Measurements from ENCODE around the gene FAH. TPM values are rescaled to one million over a fixed set of nuclear protein-coding genes. Genes with fewer than 3 reads are reported as not detected.
"Not testable (repeated sequence)": the region's sequence is repeated elsewhere in the genome, so short reads cannot be mapped to it uniquely, and the experiment has no call there.

The FAH gene
- polyA plus RNA-seq, 3 donors = 32.2 to 44.7 (median 43.6) TPM

DNA sequence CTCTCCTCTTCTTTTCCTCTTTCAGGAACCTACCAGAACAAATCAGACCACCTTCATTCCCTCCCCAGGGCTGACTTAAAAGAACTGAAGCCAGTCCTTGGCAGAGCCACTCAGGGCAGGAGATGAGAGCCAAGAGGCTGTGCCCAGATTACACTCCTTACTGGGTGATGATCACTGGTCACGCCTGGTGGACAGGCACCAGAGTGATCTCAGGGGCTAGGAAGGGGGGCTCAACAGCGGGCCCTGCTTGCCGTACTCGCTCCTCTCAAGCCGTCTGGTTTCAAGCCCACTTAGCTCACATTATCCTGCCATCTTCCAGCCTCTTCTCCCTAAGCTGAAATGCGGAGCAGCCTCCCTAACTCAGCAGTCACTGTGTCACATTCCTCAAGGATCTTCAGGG lies 1.7 kb upstream of the FAH start:
- no peak for DNase-seq (ENCODE audit: low read depth in 3 of 3, low spot score in 2 of 3)

DNA sequence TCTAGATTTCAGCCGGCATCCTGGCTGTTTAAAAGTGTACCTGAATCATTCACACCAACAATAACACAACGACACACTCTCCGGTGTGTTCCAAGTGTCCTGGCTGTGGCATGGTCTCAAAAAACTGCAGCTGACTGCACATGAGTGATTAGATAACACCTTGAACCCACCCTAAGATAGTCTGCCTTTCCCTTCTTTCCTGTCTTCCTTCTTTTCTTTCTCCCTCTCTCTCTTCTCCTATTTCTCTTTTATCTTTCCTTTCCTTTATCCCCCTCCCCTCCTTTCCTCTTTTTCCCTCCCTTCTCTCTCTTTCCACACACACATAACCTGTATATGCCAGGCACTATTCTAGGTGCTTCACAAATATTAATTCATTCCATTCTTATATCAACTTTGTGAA lies 1.2 kb upstream of the FAH start:
- DNase-seq (ENCODE audit: low read depth in 3 of 3, low spot score in 2 of 3) = no peak

DNA sequence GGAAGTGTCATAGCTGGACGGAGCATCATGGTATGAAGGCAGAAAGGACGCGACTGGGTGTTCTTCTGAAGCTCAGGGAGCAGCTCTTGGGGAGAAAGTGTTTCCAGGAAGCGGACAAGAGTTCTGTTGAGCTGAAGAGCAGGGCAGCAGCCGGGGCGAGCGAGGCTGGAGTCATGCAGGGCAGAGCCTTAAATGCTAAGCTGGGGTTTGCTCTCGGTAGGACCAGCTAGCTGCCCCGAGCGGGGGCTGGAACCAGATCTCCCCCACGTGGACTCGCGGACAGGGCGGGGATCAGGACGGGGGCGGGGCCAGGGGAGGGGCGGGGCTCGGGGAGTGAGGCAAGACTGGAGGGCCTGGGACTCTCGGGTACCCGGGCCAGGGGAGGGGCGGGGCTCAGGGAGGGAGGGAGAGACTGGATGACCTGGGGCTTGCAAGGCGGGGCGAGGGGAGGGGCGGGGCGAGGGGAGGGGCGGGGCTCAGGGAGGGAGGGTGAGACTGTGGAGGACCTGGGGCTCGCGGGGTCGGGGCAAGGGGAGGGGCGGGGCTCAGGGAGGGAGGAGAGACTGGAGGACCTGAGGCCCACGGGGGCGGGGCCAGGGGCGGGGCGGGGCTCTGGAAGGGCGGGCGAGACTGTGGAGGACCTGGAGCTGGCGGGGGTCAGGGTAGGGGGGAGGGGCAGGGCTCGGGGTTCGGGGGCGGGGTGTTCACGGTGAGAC lies 461 bp upstream of the FAH start:
- peak in 2 of 3 donors; percentile 69 to 72 for DNase-seq (ENCODE audit: low read depth in 3 of 3, low spot score in 2 of 3)

DNA sequence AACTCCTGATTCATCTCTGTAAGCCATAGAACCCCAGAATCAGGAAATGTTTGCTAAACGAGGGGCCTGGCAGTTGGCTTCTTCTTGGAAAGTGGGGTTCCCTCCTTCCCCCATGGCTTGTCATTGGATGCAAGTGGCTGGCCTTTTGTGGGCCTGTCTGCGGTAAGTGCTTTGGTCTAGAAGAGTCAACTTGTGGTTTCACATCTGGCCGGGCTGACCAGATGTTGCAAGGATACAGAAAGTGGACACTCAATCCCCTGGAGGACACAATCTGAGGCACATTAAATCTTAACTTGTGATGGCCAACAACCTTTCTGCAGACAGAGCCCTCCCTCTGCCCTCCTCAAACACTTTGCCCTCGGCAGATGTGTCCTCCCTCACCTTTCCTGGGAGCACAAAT lies 1.1 kb downstream of the FAH start:
- no peak for DNase-seq (ENCODE audit: low read depth in 3 of 3, low spot score in 2 of 3)

DNA sequence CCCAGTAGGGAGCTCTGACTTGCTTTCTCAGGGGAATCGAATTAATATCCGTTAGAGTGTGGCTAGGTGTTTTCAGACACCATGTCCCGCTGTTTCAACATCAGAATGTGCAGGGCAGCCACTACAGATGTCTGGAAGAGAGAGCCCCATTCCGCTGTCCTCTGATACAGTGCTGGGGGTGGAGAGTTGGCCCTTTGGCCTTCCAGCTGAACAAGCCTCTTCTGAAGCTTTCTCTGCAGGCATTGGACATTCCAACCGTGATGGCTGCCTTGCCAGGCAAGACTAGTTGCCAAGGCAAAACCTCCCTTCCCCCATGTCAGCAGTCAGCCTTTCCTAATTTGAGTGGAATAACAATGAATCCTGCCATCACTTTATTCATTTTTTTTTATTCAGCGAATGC lies 1.5 kb downstream of the FAH start:
- no peak for DNase-seq (ENCODE audit: low read depth in 3 of 3, low spot score in 2 of 3)

DNA sequence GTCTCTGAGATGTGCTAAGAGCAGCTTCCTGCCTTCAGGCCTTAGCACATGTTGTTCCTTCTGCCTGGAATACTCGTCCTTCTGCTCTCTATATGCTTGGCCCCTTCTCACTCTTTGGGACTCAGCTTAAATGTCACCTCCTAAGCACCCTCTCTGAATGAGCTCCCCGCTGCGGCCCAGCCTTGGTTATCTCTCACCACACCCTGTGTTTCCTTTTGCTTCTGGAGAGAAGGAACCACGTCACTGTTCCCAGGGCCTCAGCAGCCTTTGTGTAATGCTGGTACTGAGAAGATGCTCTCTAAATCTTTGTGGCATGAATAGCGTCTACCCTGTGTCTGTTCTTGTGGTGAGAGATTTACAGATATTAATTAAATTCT lies 2.2 kb downstream of the FAH start:
- DNase-seq (ENCODE audit: low read depth in 3 of 3, low spot score in 2 of 3) = no peak

DNA sequence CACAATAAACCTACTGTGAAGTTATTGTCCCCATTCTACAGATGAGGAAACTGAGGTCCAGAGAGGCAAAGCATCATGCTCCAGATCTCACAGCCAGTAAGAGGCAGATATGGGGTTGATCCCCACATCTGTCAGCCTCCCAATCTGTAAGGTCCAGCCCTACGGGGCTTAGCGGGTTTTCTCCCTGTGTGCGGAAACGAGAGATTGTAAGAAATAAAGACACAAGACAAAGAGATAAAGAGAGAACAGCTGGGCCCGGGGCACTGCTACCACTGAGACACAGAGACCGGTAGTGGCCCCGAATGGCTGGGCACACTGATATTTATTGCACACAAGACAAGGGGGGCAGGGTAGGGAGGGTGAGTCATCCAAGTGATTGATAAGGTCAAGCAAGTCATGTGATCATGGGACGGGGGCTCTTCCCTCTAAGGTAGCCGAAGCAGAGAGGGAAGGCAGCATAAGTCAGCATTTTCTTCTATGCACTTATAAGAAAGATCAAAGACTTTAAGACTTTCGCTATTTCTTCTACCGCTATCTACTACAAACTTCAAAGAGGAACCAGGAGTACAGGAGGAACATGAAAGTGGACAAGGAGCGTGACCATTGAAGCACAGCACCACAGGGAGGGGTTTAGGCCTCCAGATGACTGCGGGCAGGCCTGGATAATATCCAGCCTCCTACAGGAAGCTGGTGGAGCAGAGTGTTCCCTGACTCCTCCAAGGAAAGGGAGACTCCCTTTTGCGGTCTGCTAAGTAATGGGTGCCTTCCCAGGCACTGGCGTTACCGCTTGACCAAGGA lies 2.8 kb downstream of the FAH start:
- not testable (repeated sequence) for DNase-seq (ENCODE audit: low read depth in 3 of 3, low spot score in 2 of 3)

DNA sequence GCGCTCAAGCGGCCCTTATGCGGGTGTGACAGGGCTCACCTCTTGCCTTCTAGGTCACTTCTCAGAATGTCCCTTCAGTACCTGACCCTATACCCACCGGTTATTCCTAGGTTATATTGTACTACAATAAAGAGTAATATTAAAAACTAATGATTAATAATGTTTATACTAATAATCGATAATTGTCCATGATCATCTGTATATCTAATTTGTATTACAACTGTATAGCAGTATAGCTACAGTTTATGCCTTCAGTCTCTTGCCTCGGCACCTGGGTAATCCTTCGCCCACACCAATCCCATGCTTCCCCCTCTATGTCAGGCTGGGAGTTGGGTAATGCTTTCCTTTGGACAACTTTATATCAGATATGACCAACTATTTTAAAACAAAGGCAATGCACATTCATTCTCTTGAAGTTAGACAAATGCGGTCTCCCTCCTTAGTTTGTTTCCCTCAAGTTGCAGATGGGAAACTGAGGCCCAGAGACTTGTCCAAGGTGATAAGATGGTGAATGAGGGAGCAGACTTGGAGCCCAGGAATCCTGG lies 3.4 kb downstream of the FAH start:
- DNase-seq (ENCODE audit: low read depth in 3 of 3, low spot score in 2 of 3) = no peak

DNA sequence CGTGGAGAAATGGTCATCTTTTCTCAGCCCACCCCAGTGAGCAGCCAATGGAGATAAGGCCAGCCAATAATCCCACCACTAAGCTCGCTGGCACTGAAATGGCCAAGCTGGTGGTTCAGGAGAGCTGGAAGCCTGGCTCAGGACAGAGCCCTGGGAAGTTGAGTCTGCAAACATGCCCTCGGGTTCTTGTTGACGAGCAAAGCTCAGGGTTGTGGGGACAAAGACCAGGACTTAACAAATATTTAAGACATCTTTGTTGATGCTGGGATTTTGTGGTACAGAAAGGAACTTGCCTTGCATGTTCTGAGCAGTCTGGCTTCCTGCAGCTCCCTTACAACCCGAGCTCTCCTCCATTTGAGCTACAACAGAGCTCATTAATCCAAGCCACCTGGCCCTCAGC lies 4.4 kb downstream of the FAH start:
- no peak for DNase-seq (ENCODE audit: low read depth in 3 of 3, low spot score in 2 of 3)

DNA sequence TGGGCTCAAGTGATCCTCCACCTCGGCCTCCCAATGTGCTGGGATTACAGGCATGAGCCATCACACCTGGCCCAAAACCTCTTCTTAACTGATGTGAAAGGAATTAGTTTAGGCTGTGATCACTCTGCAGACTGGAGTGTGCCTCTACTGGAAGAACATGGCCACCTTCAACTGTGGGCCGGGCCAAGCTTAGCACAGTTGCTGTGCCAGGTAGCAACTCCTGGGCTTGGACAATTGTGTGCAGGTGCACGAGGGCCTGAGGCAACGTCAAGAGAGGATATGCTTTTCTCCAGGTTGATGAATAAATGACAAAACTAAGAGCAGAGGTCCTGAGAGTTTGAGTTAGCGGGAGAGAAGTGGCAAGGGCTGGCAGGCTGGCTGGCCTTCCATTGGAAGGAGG lies 6.5 kb downstream of the FAH start:
- DNase-seq (ENCODE audit: low read depth in 3 of 3, low spot score in 2 of 3) = no peak

DNA sequence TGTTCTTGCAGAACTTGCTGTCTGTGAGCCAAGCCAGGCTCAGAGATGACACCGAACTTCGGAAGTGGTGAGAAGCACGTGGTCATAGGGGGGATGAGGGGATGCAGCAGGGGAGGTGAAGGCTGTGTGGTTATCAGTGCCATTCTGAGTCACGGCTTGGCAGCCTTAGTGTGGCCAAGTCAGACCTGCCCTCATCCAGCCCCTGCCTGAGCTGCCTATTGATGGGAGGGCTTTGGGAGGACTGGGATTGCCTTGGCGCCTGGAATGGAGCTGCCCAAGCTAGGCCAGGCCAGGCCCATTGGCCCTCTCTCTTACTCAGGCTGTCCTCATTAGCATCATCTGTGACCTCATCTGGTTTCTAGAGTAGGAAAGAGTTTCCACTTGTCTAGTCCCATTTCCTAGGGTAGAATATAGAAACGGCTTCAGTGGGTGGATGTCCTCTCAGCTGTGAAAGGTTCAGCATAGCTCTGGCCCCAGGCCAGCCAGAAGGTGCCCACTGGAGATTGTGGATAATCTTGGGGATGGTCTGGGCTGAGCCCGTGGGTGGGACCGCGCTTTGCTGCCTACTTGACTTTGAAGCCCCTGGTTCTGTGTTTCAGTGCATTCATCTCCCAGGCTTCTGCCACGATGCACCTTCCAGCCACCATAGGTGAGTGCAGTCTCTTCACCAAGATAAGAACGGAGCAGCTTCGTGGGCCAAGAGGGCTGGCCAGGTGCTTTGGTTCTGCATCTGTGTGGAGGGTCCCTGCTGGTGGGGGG lies 7.2 kb downstream of the FAH start:
- DNase-seq (ENCODE audit: low read depth in 3 of 3, low spot score in 2 of 3) = no peak

DNA sequence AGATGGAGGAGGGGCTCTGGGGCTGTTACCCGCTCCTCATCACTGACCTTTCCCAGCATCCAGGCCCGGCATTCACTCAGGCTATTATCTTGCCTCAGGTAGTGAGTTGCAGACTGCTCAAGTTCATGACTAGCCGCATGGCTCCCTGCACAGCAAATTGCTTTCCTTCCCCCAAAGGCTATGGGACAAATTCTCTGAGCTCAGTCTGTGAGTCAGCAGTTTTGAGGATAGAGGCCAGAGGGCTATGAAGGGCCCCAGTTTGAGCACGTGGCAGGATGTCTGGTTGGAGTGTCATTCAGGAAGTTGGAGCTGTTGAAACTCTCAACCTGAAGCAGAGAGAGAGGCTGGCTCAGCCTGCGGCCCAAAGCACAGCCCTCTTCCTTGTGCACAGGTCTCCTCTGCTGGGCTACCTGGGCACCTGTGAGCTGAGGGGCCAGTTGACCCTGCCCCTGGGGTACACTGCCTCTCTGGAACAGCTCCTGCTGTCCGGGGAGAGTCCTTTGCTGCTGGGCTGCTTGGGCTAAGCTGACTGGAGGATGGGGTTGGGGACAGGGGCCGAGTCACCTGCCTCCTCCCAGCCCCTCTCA lies 7.9 kb downstream of the FAH start:
- no peak for DNase-seq (ENCODE audit: low read depth in 3 of 3, low spot score in 2 of 3)

DNA sequence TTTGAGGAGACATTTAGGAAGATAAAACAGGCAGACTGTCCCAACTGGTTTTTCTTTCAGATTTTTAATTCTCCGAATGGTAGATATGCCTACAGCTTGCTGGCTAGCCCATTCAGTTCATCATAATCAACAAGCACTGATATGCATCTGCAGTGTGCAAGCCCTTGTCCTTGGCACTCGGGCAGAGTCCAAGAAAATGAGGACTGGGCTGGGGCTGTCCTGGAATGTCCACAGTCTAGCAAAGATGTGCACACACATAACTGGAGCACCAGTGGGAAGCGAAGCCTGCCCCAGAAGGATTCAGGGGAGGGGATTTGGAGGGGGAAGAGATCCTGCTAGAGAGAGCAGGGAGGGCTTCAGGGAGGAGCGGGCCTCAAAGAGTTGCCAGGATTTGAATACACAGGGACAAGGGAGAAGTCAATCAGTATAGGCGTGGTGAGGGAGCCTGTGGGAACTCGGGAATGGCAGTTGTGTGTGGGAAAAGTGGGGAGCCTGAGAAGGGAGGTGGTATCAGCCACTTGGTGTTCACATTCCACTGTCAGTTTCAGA lies 8.7 kb downstream of the FAH start:
- DNase-seq (ENCODE audit: low read depth in 3 of 3, low spot score in 2 of 3) = no peak

DNA sequence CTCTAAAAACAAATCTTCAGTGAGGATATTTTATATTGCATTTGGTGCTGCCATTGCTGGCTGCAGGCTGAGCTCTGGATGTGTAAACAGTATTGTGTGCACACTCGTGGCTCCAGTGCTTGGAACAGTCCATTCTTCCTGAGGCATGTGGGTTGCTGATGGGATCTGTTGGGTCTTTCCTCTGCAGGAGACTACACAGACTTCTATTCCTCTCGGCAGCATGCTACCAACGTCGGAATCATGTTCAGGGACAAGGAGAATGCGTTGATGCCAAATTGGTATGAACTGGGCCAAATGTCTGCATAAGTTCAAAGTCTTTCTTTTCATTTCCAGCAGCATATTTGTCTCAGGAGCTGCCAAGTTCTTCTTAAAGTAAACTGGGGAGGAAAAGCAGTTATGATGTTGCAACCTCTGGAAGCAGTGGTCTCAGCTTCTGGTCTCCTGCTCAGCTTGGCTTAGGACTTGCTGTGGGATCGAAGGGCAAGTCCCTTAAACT lies 9.3 kb downstream of the FAH start:
- no peak for DNase-seq (ENCODE audit: low read depth in 3 of 3, low spot score in 2 of 3)

DNA sequence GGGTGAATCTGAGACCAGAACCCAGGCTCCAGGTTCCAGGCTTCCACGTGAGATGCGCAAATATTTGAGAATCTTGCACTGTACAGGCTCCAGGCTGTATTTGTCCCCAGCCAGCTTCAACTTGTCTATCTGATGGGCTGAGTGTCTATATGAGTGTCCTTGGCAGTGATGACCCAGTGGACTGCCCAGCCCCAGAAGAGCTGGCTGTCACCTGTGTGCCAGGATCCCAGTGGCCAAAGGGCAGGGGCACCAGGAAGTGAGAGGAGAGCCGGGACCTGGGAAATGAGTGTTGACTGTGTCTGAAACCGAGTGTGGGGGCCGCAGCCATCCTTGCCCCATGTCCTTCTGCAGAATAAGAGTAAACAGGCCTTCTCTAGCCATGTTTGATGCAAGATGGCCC lies 10.4 kb downstream of the FAH start:
- DNase-seq (ENCODE audit: low read depth in 3 of 3, low spot score in 2 of 3) = no peak

DNA sequence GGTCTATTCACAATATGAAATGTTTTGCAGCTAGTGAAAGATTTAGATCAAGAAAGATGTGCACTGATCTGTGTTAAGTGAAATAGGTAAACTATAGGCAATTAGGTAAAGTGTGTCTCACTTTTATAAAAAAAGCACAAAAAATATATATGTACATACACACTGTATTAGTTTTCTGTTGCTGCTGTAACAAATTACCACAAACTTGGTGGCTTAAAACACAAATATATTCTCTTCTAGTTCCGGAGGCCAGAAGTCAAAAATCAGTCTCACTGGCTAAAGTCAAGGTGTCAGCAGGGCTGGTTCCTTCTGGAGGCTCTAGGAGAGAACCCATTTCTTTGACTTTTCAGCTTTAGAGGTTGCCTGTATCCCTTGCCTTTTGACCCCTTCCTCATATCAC lies 11.1 kb downstream of the FAH start:
- DNase-seq (ENCODE audit: low read depth in 3 of 3, low spot score in 2 of 3) = no peak

DNA sequence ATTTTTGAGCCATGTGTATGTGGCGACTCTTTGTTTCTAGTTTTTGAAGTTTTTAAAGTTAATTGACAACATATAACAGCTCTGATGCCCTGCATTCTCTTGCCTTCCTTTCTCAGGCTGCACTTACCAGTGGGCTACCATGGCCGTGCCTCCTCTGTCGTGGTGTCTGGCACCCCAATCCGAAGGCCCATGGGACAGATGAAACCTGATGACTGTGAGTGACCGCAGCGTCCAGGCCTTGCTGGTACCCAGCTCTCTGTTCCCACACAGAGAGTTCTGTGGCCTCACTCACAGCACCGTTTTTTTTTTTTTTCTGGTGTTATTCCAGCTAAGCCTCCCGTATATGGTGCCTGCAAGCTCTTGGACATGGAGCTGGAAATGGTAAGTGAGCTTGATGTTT lies 15.1 kb downstream of the FAH start:
- DNase-seq (ENCODE audit: low read depth in 3 of 3, low spot score in 2 of 3) = no peak

DNA sequence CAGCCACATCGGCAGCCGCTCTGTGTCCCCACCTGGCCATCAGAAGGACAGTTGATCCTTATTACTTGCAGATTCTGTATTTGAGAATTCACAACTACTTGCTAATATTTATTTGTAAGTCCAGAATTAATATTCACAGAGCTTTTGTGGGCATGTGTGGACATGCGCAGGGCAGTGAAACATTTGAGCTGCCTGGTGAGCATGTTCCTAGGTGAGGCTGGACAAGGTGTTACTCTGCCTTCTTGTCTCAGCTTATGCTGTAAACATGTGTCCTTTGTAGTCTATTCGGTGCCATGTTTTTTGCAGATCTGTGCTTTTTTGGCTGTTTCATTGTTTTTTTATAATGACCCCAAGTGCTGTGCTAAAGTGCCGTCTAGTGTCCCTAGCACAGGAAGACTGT lies 15.6 kb downstream of the FAH start:
- no peak for DNase-seq (ENCODE audit: low read depth in 3 of 3, low spot score in 2 of 3)

DNA sequence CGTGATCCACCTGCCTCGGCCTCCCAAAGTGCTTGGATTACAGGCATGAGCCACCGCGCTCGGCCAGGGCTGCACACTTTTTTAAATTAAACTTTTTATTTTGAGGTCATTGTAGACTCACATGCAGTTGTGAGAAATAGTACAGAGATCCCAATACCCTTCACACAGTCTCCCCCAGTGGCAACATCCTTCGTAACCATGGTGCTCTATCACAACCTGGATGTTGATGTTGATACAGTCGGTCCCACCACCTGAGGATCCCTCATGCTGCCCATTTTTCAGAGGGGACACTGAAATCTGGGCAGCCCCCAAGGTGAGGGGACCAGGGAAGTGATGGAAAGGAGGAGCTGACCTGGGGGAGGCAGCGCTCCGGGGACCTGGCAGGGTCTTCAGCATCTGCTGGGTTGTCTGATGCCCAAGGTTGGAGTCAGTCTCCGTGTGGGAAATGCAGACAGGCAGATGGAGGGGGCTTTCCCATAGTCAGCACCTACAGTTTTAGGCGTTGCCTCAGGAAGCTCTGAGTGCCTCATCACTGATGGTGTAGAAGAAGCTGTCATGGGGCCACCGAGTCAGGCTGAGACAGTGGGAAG lies 17.1 kb downstream of the FAH start:
- no peak for DNase-seq (ENCODE audit: low read depth in 3 of 3, low spot score in 2 of 3)

DNA sequence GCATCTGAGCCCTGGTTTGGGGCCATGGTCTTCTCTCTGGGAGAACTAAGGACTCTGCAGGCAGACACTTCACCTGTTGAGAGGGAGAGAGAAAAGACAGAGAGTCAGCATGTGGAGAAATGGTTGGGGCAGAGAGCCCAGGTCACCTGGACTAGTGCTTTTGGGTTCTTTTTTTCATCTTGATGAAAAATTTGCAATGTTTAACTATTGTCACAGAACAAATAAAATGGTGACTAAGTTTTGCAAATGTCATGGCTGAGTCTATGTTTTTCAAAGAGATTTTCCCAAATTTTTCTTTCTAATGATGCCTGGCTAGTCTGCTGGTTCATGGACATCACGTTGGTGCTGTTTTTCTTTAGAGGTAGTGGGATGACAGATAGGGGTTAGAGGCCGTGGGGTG lies 17.8 kb downstream of the FAH start:
- DNase-seq (ENCODE audit: low read depth in 3 of 3, low spot score in 2 of 3) = no peak
